BJ (cell line): ENCODE data around the gene CALY. TPM values are rescaled to one million over a fixed set of nuclear protein-coding genes. Genes with fewer than 3 reads are reported as not detected.

ENCODE experiments used
- CTCF ChIA-PET: fragments of 350-600 bp; formaldehyde crosslinking; extraction: SDS; loops from one replicate; lab custom pipeline; 2021; ENCODE audit warnings: antibody characterized with exemption, inconsistent platforms; lab: Yijun Ruan, JAX
- POLR2A ChIA-PET: fragments of 300-600 bp; sonication (Branson Sonifier 250); formaldehyde crosslinking; extraction: SDS; loops from one replicate; lab custom pipeline; 2021; ENCODE audit warnings: antibody characterized with exemption; lab: Charles Lee
- DNase-seq: peaks from one replicate; pipeline ENCODE4 v3.0.0-alpha.2; 2011; ENCODE audit warnings: low read depth
- H3K27me3 ChIP-seq: 2 replicates; pipeline ENCODE4 v1.6.0; 2011; ENCODE audit warnings: low read length; ENCODE audit not compliant: control insufficient read depth, insufficient read depth
- H3K36me3 ChIP-seq: 2 replicates; pipeline ENCODE4 v1.5.1; 2011; ENCODE audit warnings: low read length; ENCODE audit not compliant: control insufficient read depth, insufficient read depth
- H3K4me3 ChIP-seq: 2 replicates; pipeline ENCODE4 v1.5.1; 2011; ENCODE audit warnings: low read depth, mild to moderate bottlenecking, control low read depth, low read length
- CTCF ChIP-seq: IDR thresholded peaks from 2 replicates; pipeline ENCODE4 v1.5.1; 2011; ENCODE audit warnings: low read depth, mild to moderate bottlenecking, control low read depth, inconsistent platforms, low read length, moderate library complexity; ENCODE audit not compliant: insufficient read depth
- polyA plus RNA-seq: library from polyadenylated mRNA; depleted of rRNA; stranded (reverse); fragments of >200 nt; gene quantifications from 2 replicates; pipeline ENCODE4 v1.2.3, GENCODE V29; 2011

CALY gene
- polyA plus RNA-seq, 1 experiment: 0.91 TPM

GRCh38 chr10:133299738-133300137, 37.0 kb downstream of the CALY start:
- ChIA-PET POLR2A (no interaction called here), CTCF (interaction anchor here (1.3 kb wide), 1 partner anchor 30 kb away, joined by 4 read pairs; no protein-coding TSS in a partner anchor)
- Histone ChIP-seq H3K36me3 (peaks cover 44% of the 10 kb centered on the region), H3K27me3 (no peaks in the 10 kb centered on the region), H3K4me3 (no peak overlapping the region)
- no peak for DNase-seq
- no peak for TF ChIP-seq CTCF

- ChIA-PET CTCF (interaction anchor here (1.3 kb wide), 1 partner anchor 30 kb away, joined by 4 read pairs; no protein-coding TSS in a partner anchor), POLR2A (no interaction called here)
- H3K4me3 ChIP-seq: no peak overlapping the region
- peaks cover 44% of the 10 kb centered on the region for H3K36me3 ChIP-seq
- no peaks in the 10 kb centered on the region for H3K27me3 ChIP-seq
- no peak for TF ChIP-seq CTCF
- DNase-seq: no peak
Observed at GRCh38 chr10:133299224-133299623, 37.5 kb downstream of the CALY start.

GRCh38 chr10:133298466-133298865, 38.2 kb downstream of the CALY start:
- POLR2A ChIA-PET: no interaction called here
- no peak for DNase-seq
- no peak for TF ChIP-seq CTCF
- Histone ChIP-seq H3K27me3 (no peaks in the 10 kb centered on the region), H3K36me3 (peaks cover 44% of the 10 kb centered on the region), H3K4me3 (no peak overlapping the region)
- CTCF ChIA-PET: interaction anchor here (0.7 kb wide), 1 partner anchor 14 kb away, joined by 3 read pairs; no protein-coding TSS in a partner anchor

- Histone ChIP-seq H3K27me3 (no peaks in the 10 kb centered on the region), H3K36me3 (peaks cover 44% of the 10 kb centered on the region), H3K4me3 (no peak overlapping the region)
- DNase-seq: no peak
- TF ChIP-seq CTCF: no peak
- POLR2A ChIA-PET: no interaction called here
- CTCF ChIA-PET: no interaction called here
Observed at GRCh38 chr10:133297504-133297903, 39.2 kb downstream of the CALY start.

- no peaks in the 10 kb centered on the region for H3K27me3 ChIP-seq
- no peak overlapping the region for H3K4me3 ChIP-seq
- ChIA-PET CTCF (interaction anchor here (1.0 kb wide), 1 partner anchor 11 kb away, joined by 6 read pairs; no protein-coding TSS in a partner anchor), POLR2A (no interaction called here)
- peaks cover 43% of the 10 kb centered on the region for H3K36me3 ChIP-seq
- DNase-seq: no peak
- TF ChIP-seq CTCF: no peak
Observed at GRCh38 chr10:133295426-133296320, 41.0 kb downstream of the CALY start.
